Activated naive CD8-positive, alpha-beta T cell treated with anti-CD3 and anti-CD28 coated beads for 36 hours (primary cell): ENCODE results near the gene ZNF423. TPM values are rescaled to one million over a fixed set of nuclear protein-coding genes. Genes with fewer than 3 reads are reported as not detected.

ENCODE experiments used
- DNase-seq: peaks from one replicate; pipeline ENCODE4 v3.0.0; 2021
- H3K27ac Mint-ChIP-seq: one replicate; pipeline ENCODE4 v1.8.0; 2022; ENCODE audit warnings: mild to moderate bottlenecking, moderate library complexity, mixed read lengths
- H3K27me3 Mint-ChIP-seq: one replicate; pipeline ENCODE4 v1.8.0; 2022; ENCODE audit warnings: mild to moderate bottlenecking, mixed read lengths
- H3K36me3 Mint-ChIP-seq: one replicate; pipeline ENCODE4 v1.8.0; 2021; ENCODE audit warnings: mild to moderate bottlenecking, mixed read lengths
- H3K4me1 Mint-ChIP-seq: one replicate; pipeline ENCODE4 v1.8.0; 2021; ENCODE audit warnings: mixed read lengths
- H3K4me3 Mint-ChIP-seq: one replicate; pipeline ENCODE4 v1.8.0; 2022; ENCODE audit warnings: mild to moderate bottlenecking, moderate library complexity, mixed read lengths
- H3K9me3 Mint-ChIP-seq: one replicate; pipeline ENCODE4 v1.8.0; 2022; ENCODE audit warnings: mixed read lengths
- total RNA-seq, 2 experiments: library from RNA; stranded (reverse); gene quantifications; one replicate each; pipeline ENCODE4 v1.2.3, GENCODE V29; 2021

The ZNF423 gene
- total RNA-seq, 2 experiments from 2014 or later: not detected

- DNase-seq: no peak
- Mint-ChIP-seq H3K4me1 (no peaks in the 10 kb centered on the region), H3K36me3 (no peaks in the 10 kb centered on the region), H3K9me3 (no peaks in the 10 kb centered on the region), H3K27me3 (peaks cover 4% of the 10 kb centered on the region), H3K27ac (no peak overlapping the region), H3K4me3 (no peak overlapping the region)
Observed at GRCh38 chr16:49827805-49828438, 28.0 kb downstream of the ZNF423 start.

- no peak for DNase-seq
- no peak overlapping the region for H3K4me3 Mint-ChIP-seq
Observed at GRCh38 chr16:49826515-49826914, 29.4 kb downstream of the ZNF423 start.

GRCh38 chr16:49825041-49825440, 30.9 kb downstream of the ZNF423 start:
- Mint-ChIP-seq H3K27me3 (peaks cover 11% of the 10 kb centered on the region), H3K36me3 (no peaks in the 10 kb centered on the region), H3K4me3 (no peak overlapping the region), H3K27ac (no peak overlapping the region), H3K4me1 (no peaks in the 10 kb centered on the region), H3K9me3 (no peaks in the 10 kb centered on the region)
- no peak for DNase-seq

More at GRCh38 chr16:49826515-49826914, 29.4 kb downstream of the ZNF423 start:
- Mint-ChIP-seq H3K27ac (no peak overlapping the region), H3K36me3 (no peaks in the 10 kb centered on the region), H3K27me3 (peaks cover 11% of the 10 kb centered on the region), H3K9me3 (no peaks in the 10 kb centered on the region), H3K4me1 (no peaks in the 10 kb centered on the region)

- H3K27ac Mint-ChIP-seq: no peak overlapping the region
- DNase-seq: no peak
- H3K4me3 Mint-ChIP-seq: no peak overlapping the region
- H3K4me1 Mint-ChIP-seq: no peaks in the 10 kb centered on the region
- H3K36me3 Mint-ChIP-seq: no peaks in the 10 kb centered on the region
- no peaks in the 10 kb centered on the region for H3K9me3 Mint-ChIP-seq
- peaks cover 11% of the 10 kb centered on the region for H3K27me3 Mint-ChIP-seq
Observed at GRCh38 chr16:49824593-49824992, 31.3 kb downstream of the ZNF423 start.

- H3K4me3 Mint-ChIP-seq: no peak overlapping the region
- H3K36me3 Mint-ChIP-seq: no peaks in the 10 kb centered on the region
- H3K27ac Mint-ChIP-seq: no peak overlapping the region
- no peaks in the 10 kb centered on the region for H3K4me1 Mint-ChIP-seq
- no peaks in the 10 kb centered on the region for H3K9me3 Mint-ChIP-seq
- no peak for DNase-seq
- H3K27me3 Mint-ChIP-seq: peaks cover 8% of the 10 kb centered on the region
Observed at GRCh38 chr16:49822649-49823370, 33.1 kb downstream of the ZNF423 start.

- H3K27ac Mint-ChIP-seq: no peak overlapping the region
- H3K4me3 Mint-ChIP-seq: no peak overlapping the region
- H3K9me3 Mint-ChIP-seq: no peaks in the 10 kb centered on the region
- DNase-seq: no peak
- H3K27me3 Mint-ChIP-seq: peaks cover 6% of the 10 kb centered on the region
- no peaks in the 10 kb centered on the region for H3K36me3 Mint-ChIP-seq
- no peaks in the 10 kb centered on the region for H3K4me1 Mint-ChIP-seq
Observed at GRCh38 chr16:49821614-49822282, 34.2 kb downstream of the ZNF423 start.

GRCh38 chr16:49821156-49821555, 34.8 kb downstream of the ZNF423 start:
- no peak overlapping the region for H3K27ac Mint-ChIP-seq
- peaks cover 6% of the 10 kb centered on the region for H3K27me3 Mint-ChIP-seq
- DNase-seq: no peak
- no peaks in the 10 kb centered on the region for H3K4me1 Mint-ChIP-seq
- H3K36me3 Mint-ChIP-seq: no peaks in the 10 kb centered on the region
- H3K4me3 Mint-ChIP-seq: no peak overlapping the region
- no peaks in the 10 kb centered on the region for H3K9me3 Mint-ChIP-seq

- Mint-ChIP-seq H3K4me3 (no peak overlapping the region), H3K27ac (no peak overlapping the region), H3K27me3 (peaks cover 6% of the 10 kb centered on the region), H3K9me3 (no peaks in the 10 kb centered on the region), H3K36me3 (no peaks in the 10 kb centered on the region), H3K4me1 (no peaks in the 10 kb centered on the region)
- DNase-seq: no peak
Observed at GRCh38 chr16:49817754-49818507, 38.0 kb downstream of the ZNF423 start.

GRCh38 chr16:49816875-49817274, 39.0 kb downstream of the ZNF423 start:
- Mint-ChIP-seq H3K27ac (no peak overlapping the region), H3K36me3 (no peaks in the 10 kb centered on the region), H3K4me1 (no peaks in the 10 kb centered on the region), H3K27me3 (no peaks in the 10 kb centered on the region), H3K4me3 (no peak overlapping the region), H3K9me3 (no peaks in the 10 kb centered on the region)
- DNase-seq: no peak

GRCh38 chr16:49811644-49812334, 44.1 kb downstream of the ZNF423 start:
- H3K36me3 Mint-ChIP-seq: no peaks in the 10 kb centered on the region
- no peaks in the 10 kb centered on the region for H3K27me3 Mint-ChIP-seq
- H3K4me1 Mint-ChIP-seq: no peaks in the 10 kb centered on the region

GRCh38 chr16:49810831-49811230, 45.1 kb downstream of the ZNF423 start:
- H3K27ac Mint-ChIP-seq: no peak overlapping the region
- no peaks in the 10 kb centered on the region for H3K4me1 Mint-ChIP-seq
- no peaks in the 10 kb centered on the region for H3K9me3 Mint-ChIP-seq
- no peak overlapping the region for H3K4me3 Mint-ChIP-seq
- no peak for DNase-seq
- no peaks in the 10 kb centered on the region for H3K36me3 Mint-ChIP-seq
- no peaks in the 10 kb centered on the region for H3K27me3 Mint-ChIP-seq

More at GRCh38 chr16:49811644-49812334, 44.1 kb downstream of the ZNF423 start:
- Mint-ChIP-seq H3K9me3 (no peaks in the 10 kb centered on the region), H3K27ac (no peak overlapping the region), H3K4me3 (no peak overlapping the region)
- no peak for DNase-seq

- Mint-ChIP-seq H3K4me3 (no peak overlapping the region), H3K9me3 (no peaks in the 10 kb centered on the region), H3K36me3 (no peaks in the 10 kb centered on the region), H3K4me1 (no peaks in the 10 kb centered on the region), H3K27me3 (no peaks in the 10 kb centered on the region), H3K27ac (no peak overlapping the region)
- no peak for DNase-seq
Observed at GRCh38 chr16:49809561-49809960, 46.4 kb downstream of the ZNF423 start.

- Mint-ChIP-seq H3K9me3 (no peaks in the 10 kb centered on the region), H3K27me3 (no peaks in the 10 kb centered on the region), H3K27ac (no peak overlapping the region), H3K4me3 (no peak overlapping the region), H3K36me3 (no peaks in the 10 kb centered on the region), H3K4me1 (no peaks in the 10 kb centered on the region)
- DNase-seq: no peak
Observed at GRCh38 chr16:49809062-49809461, 46.9 kb downstream of the ZNF423 start.

- Mint-ChIP-seq H3K36me3 (no peaks in the 10 kb centered on the region), H3K4me1 (no peaks in the 10 kb centered on the region), H3K27me3 (no peaks in the 10 kb centered on the region), H3K27ac (no peak overlapping the region), H3K9me3 (no peaks in the 10 kb centered on the region), H3K4me3 (no peak overlapping the region)
- DNase-seq: no peak
Observed at GRCh38 chr16:49806446-49806845, 49.5 kb downstream of the ZNF423 start.
